ENCODE data around the gene MYMX. TPM values are rescaled to one million over a fixed set of nuclear protein-coding genes. Genes with fewer than 3 reads are reported as not detected.

The MYMX gene
- total RNA-seq, 1 donor from 2014 or later, result not detected

- Histone ChIP-seq H3K4me3 (ENCODE audit: low read depth, low read length) (peak overlapping the region; percentile 58), H3K36me3 (ENCODE audit: control insufficient read depth, insufficient read depth, low read length) (no peaks in the 10 kb centered on the region), H3K27me3 (ENCODE audit: control insufficient read depth, insufficient read depth, low read length) (no peaks in the 10 kb centered on the region)
- no peak for DNase-seq (ENCODE audit: low read depth)
- TF ChIP-seq CTCF (IDR thresholded peaks at IDR 0.05; ENCODE audit: insufficient read depth, low read length, poor library complexity, severe bottlenecking), result no peak
Observed at GRCh38 chr6:44222486-44223318, 6.0 kb downstream of the MYMX start.

GRCh38 chr6:44223319-44224028 is 6.7 kb downstream of the MYMX start, which contains the start of gene SLC29A1:
Gene SLC29A1 (plus strand): TSS chr6:44223595. CDS start chr6:44227314, 3,719 bp downstream.
- no peak for DNase-seq (ENCODE audit: low read depth)
- no peak for TF ChIP-seq CTCF (IDR thresholded peaks at IDR 0.05; ENCODE audit: insufficient read depth, low read length, poor library complexity, severe bottlenecking)
- Histone ChIP-seq H3K36me3 (ENCODE audit: control insufficient read depth, insufficient read depth, low read length) (no peaks in the 10 kb centered on the region), H3K4me3 (ENCODE audit: low read depth, low read length) (peak within 1 kb of the TSS; percentile 58), H3K27me3 (ENCODE audit: control insufficient read depth, insufficient read depth, low read length) (no peaks in the 10 kb centered on the region)

- peak overlapping the region; percentile 58 for H3K4me3 ChIP-seq (ENCODE audit: low read depth, low read length)
- no peaks in the 10 kb centered on the region for H3K36me3 ChIP-seq (ENCODE audit: control insufficient read depth, insufficient read depth, low read length)
- no peak for DNase-seq (ENCODE audit: low read depth)
- no peaks in the 10 kb centered on the region for H3K27me3 ChIP-seq (ENCODE audit: control insufficient read depth, insufficient read depth, low read length)
- TF ChIP-seq CTCF (IDR thresholded peaks at IDR 0.05; ENCODE audit: insufficient read depth, low read length, poor library complexity, severe bottlenecking), result no peak
Observed at GRCh38 chr6:44224029-44224964, 7.6 kb downstream of the MYMX start.

GRCh38 chr6:44224965-44225305 is 8.2 kb downstream of the MYMX start:
- H3K36me3 ChIP-seq (ENCODE audit: control insufficient read depth, insufficient read depth, low read length), result no peaks in the 10 kb centered on the region
- no peak overlapping the region for H3K4me3 ChIP-seq (ENCODE audit: low read depth, low read length)
- no peak for DNase-seq (ENCODE audit: low read depth)
- TF ChIP-seq CTCF (IDR thresholded peaks at IDR 0.05; ENCODE audit: insufficient read depth, low read length, poor library complexity, severe bottlenecking), result no peak
- no peaks in the 10 kb centered on the region for H3K27me3 ChIP-seq (ENCODE audit: control insufficient read depth, insufficient read depth, low read length)

- no peak for DNase-seq (ENCODE audit: low read depth)
- TF ChIP-seq CTCF (IDR thresholded peaks at IDR 0.05; ENCODE audit: insufficient read depth, low read length, poor library complexity, severe bottlenecking), result no peak
- Histone ChIP-seq H3K36me3 (ENCODE audit: control insufficient read depth, insufficient read depth, low read length) (no peaks in the 10 kb centered on the region), H3K27me3 (ENCODE audit: control insufficient read depth, insufficient read depth, low read length) (no peaks in the 10 kb centered on the region), H3K4me3 (ENCODE audit: low read depth, low read length) (no peak overlapping the region)
Observed at GRCh38 chr6:44225579-44226325, 9.0 kb downstream of the MYMX start.
